Stimulated activated CD4-positive, alpha-beta T cell treated with anti-CD3 and anti-CD28 coated beads, Interleukin-1b, Interleukin-23, amount 100 ng/mL, for 48 hours (primary cell): ENCODE results near the gene GSPT1.

ENCODE experiments used
- DNase-seq: peaks from one replicate; pipeline ENCODE4 v3.0.0-alpha.2; 2020

The GSPT1 gene

GRCh38 chr16:11909653-11910545 is 5.9 kb downstream of the GSPT1 start:
- DNase-seq: no peak

GRCh38 chr16:11907160-11907970 is 8.4 kb downstream of the GSPT1 start:
- DNase-seq: no peak

- no peak for DNase-seq
These were observed 11.8 kb downstream of the GSPT1 start for GRCh38 chr16:11903906-11904305.

GRCh38 chr16:11901091-11901490 is 14.7 kb downstream of the GSPT1 start:
- no peak for DNase-seq

GRCh38 chr16:11896486-11897176 is 19.1 kb downstream of the GSPT1 start:
- no peak for DNase-seq

GRCh38 chr16:11893571-11893970 is 22.2 kb downstream of the GSPT1 start:
- DNase-seq: no peak

- DNase-seq: no peak
These were observed 23.0 kb downstream of the GSPT1 start for GRCh38 chr16:11892761-11893160.

GRCh38 chr16:11890231-11890965 is 25.4 kb downstream of the GSPT1 start:
- no peak for DNase-seq

GRCh38 chr16:11886881-11887280 is 28.9 kb downstream of the GSPT1 start:
- no peak for DNase-seq

GRCh38 chr16:11884035-11884434 is 31.7 kb downstream of the GSPT1 start:
- no peak for DNase-seq

- DNase-seq: no peak
These were observed 35.7 kb downstream of the GSPT1 start for GRCh38 chr16:11880007-11880406.

GRCh38 chr16:11877374-11877773 is 38.4 kb downstream of the GSPT1 start:
- no peak for DNase-seq

GRCh38 chr16:11876306-11876705 is 39.5 kb downstream of the GSPT1 start:
- DNase-seq: no peak

- DNase-seq: no peak
These were observed 40.0 kb downstream of the GSPT1 start for GRCh38 chr16:11875721-11876120.

- no peak for DNase-seq
These were observed 44.6 kb downstream of the GSPT1 start for GRCh38 chr16:11871193-11871592.

GRCh38 chr16:11870399-11870798 is 45.4 kb downstream of the GSPT1 start:
- DNase-seq: no peak

GRCh38 chr16:11869353-11870228 is 46.2 kb downstream of the GSPT1 start:
- no peak for DNase-seq

- no peak for DNase-seq
These were observed 47.3 kb downstream of the GSPT1 start for GRCh38 chr16:11868412-11868980.

GRCh38 chr16:11862489-11862888 is 53.3 kb downstream of the GSPT1 start:
- no peak for DNase-seq

- no peak for DNase-seq
These were observed 58.6 kb downstream of the GSPT1 start for GRCh38 chr16:11857161-11857560.

GRCh38 chr16:11852092-11852809 is 63.5 kb downstream of the GSPT1 start:
- DNase-seq: no peak
